GM12864 (cell line): ENCODE data around the gene NUDC.

Experiments used
- DNase-seq: peaks from one replicate; pipeline ENCODE4 v3.0.0-alpha.2; 2011; ENCODE audit warnings: low read depth
- H3K4me3 ChIP-seq: 2 replicates; pipeline ENCODE4 v1.5.1; 2011; ENCODE audit warnings: mild to moderate bottlenecking, low read depth, low read length, control low read depth
- TF ChIP-seq, protein P1 (sequence below): IDR thresholded peaks from 2 replicates; pipeline ENCODE4 v1.5.1; 2011; ENCODE audit warnings: low read depth, mild to moderate bottlenecking, moderate library complexity, low read length, control low read depth, inconsistent platforms; ENCODE audit errors: missing control alignments

NUDC gene

DNA sequence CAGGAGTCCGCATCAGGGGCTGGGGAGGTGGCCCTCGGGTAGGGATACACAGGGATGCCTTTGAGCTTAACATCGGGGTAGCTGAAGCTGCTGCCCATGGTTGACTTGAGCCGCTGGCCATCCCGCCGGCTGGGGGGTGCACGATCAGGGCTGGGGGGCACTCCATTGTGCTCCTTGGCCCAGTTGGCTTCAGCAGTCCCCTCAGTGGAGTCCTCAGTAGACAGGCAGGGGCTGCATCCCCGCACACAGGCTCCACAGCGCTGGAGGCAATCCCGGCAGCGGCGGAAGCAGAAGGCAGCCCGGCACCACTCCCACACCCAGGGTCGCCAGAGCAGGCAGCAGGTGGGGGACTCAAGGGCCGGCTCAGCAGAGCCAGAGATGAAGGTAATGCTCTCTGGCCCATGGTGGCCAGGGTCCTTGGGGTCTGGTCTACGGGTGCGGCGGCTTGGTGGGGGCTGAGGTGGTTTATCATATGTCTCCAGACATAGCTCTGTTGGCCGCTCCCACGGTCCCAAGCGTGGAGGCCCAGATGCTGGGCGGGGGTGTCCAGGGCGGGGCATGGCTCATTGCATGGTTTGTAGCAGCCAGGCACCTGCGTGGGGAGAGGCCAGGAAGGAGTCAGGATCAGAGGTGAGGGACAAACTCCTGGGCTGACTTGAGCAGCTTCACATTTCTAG, 30.4 kb downstream of the NUDC start:
- TF ChIP-seq, protein P1, sequence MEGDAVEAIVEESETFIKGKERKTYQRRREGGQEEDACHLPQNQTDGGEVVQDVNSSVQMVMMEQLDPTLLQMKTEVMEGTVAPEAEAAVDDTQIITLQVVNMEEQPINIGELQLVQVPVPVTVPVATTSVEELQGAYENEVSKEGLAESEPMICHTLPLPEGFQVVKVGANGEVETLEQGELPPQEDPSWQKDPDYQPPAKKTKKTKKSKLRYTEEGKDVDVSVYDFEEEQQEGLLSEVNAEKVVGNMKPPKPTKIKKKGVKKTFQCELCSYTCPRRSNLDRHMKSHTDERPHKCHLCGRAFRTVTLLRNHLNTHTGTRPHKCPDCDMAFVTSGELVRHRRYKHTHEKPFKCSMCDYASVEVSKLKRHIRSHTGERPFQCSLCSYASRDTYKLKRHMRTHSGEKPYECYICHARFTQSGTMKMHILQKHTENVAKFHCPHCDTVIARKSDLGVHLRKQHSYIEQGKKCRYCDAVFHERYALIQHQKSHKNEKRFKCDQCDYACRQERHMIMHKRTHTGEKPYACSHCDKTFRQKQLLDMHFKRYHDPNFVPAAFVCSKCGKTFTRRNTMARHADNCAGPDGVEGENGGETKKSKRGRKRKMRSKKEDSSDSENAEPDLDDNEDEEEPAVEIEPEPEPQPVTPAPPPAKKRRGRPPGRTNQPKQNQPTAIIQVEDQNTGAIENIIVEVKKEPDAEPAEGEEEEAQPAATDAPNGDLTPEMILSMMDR = no peak
- no peak for DNase-seq
- no peak overlapping the region for H3K4me3 ChIP-seq

- no peak for DNase-seq
- H3K4me3 ChIP-seq = no peak overlapping the region
- TF ChIP-seq, protein P1 = no peak
These were observed 31.8 kb downstream of the NUDC start for GRCh38 chr1:26953374-26953773.

GRCh38 chr1:26956321-26956720, 34.8 kb downstream of the NUDC start:
- no peak overlapping the region for H3K4me3 ChIP-seq
- DNase-seq = no peak
- TF ChIP-seq, protein P1 = no peak

- TF ChIP-seq, protein P1 = no peak
- DNase-seq = no peak
- no peak overlapping the region for H3K4me3 ChIP-seq
These were observed 35.8 kb downstream of the NUDC start for GRCh38 chr1:26957306-26957705.

DNA sequence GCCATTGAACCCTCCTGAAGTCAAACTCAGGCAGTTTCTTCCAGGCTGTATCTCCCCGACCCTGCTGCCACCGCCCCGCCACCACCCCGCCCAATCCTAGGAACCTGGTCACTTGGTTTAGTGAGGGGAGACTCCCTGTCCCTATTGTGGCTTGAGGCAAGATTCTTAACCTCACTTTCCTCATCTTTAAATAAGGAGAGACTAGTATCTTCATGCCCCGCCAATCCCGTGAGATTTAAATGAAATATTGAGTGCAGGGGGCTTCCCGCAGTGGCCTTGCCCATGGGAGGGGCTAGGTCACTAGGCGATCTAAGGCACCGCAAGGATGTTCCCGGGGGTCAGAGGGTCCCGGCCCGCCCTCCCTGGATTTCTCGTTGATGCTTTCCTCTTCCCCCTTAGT, 37.7 kb downstream of the NUDC start:
- H3K4me3 ChIP-seq = peak overlapping the region; percentile 52; the same call in 1 of the 2 replicates
- DNase-seq = no peak
- TF ChIP-seq, protein P1 = no peak

GRCh38 chr1:26959722-26960624, 38.4 kb downstream of the NUDC start, which contains the start of gene KDF1:
Gene KDF1 (minus strand): TSS chr1:26960468. CDS start chr1:26952380, 8,088 bp downstream.
- TF ChIP-seq, protein P1 = peak; percentile 27
- DNase-seq = no peak
- H3K4me3 ChIP-seq = peak within 1 kb of the TSS; percentile 52
